Parathyroid adenoma (tissue), 2 donors: Measurements from ENCODE around the gene HMBS.

Source experiments
- H2AFZ ChIP-seq: fragments of 300-600 bp; sonication (generic); one replicate; pipeline ENCODE4 v1.7.0; 2017; ENCODE audit warnings: antibody characterized with exemption, mild to moderate bottlenecking
- H3K27ac ChIP-seq: fragments of 300-600 bp; sonication (generic); one replicate; pipeline ENCODE4 v1.7.0; 2017
- H3K27me3 ChIP-seq: fragments of 300-600 bp; sonication (generic); one replicate; pipeline ENCODE4 v1.7.0; 2017; ENCODE audit warnings: low read length; ENCODE audit not compliant: control insufficient read depth, insufficient read depth
- H3K36me3 ChIP-seq: fragments of 300-600 bp; sonication (generic); one replicate; pipeline ENCODE4 v1.7.0; 2017; ENCODE audit warnings: low read length; ENCODE audit not compliant: control insufficient read depth, insufficient read depth
- H3K4me1 ChIP-seq: fragments of 300-600 bp; sonication (generic); one replicate; pipeline ENCODE4 v1.7.0; 2017; ENCODE audit warnings: control low read depth
- H3K4me2 ChIP-seq: fragments of 300-600 bp; sonication (generic); one replicate; pipeline ENCODE4 v1.7.0; 2017; ENCODE audit warnings: low read length
- H3K4me3 ChIP-seq: fragments of 300-600 bp; sonication (generic); one replicate; pipeline ENCODE4 v1.7.0; 2017; ENCODE audit warnings: low read depth, low read length
- H3K79me2 ChIP-seq: fragments of 300-600 bp; sonication (generic); one replicate; pipeline ENCODE4 v1.7.0; 2017; ENCODE audit warnings: control low read depth
- H3K9ac ChIP-seq: fragments of 300-600 bp; sonication (generic); one replicate; pipeline ENCODE4 v1.7.0; 2017; ENCODE audit warnings: mild to moderate bottlenecking
- H3K9me3 ChIP-seq: fragments of 300-600 bp; sonication (generic); one replicate; pipeline ENCODE4 v1.7.0; 2017; ENCODE audit warnings: low read length; ENCODE audit not compliant: control insufficient read depth
- CTCF ChIP-seq: fragments of 300-600 bp; sonication (generic); IDR thresholded peaks from one replicate; pipeline ENCODE4 v1.7.0; 2017; ENCODE audit warnings: antibody characterized with exemption, mild to moderate bottlenecking
- donor health status: primary hyperparathyroidism.

HMBS gene

GRCh38 chr11:119044708-119045107 is 40.0 kb upstream of the HMBS start:
- no peaks in the 10 kb centered on the region for H3K79me2 ChIP-seq
- no peak overlapping the region for H3K27ac ChIP-seq
- H3K9ac ChIP-seq = no peak overlapping the region
- no peak overlapping the region for H3K4me2 ChIP-seq
- no peaks in the 10 kb centered on the region for H3K9me3 ChIP-seq
- no peaks in the 10 kb centered on the region for H3K36me3 ChIP-seq
- no peak overlapping the region for H2AFZ ChIP-seq
- H3K27me3 ChIP-seq = no peaks in the 10 kb centered on the region
- no peak for TF ChIP-seq CTCF
- no peak overlapping the region for H3K4me3 ChIP-seq
- no peaks in the 10 kb centered on the region for H3K4me1 ChIP-seq

- Histone ChIP-seq H3K27me3 (no peaks in the 10 kb centered on the region), H3K9me3 (no peaks in the 10 kb centered on the region), H3K4me1 (no peaks in the 10 kb centered on the region), H2AFZ (no peak overlapping the region), H3K27ac (no peak overlapping the region), H3K79me2 (no peaks in the 10 kb centered on the region), H3K36me3 (no peaks in the 10 kb centered on the region), H3K4me3 (no peak overlapping the region), H3K9ac (no peak overlapping the region), H3K4me2 (no peak overlapping the region)
- no peak for TF ChIP-seq CTCF
Observed at GRCh38 chr11:119046489-119046888, 38.2 kb upstream of the HMBS start.

GRCh38 chr11:119047205-119047604 is 37.5 kb upstream of the HMBS start:
- no peak overlapping the region for H3K9ac ChIP-seq
- H3K4me1 ChIP-seq = no peaks in the 10 kb centered on the region
- no peaks in the 10 kb centered on the region for H3K9me3 ChIP-seq
- H3K79me2 ChIP-seq = no peaks in the 10 kb centered on the region
- no peak overlapping the region for H3K4me2 ChIP-seq
- TF ChIP-seq CTCF = no peak
- H3K36me3 ChIP-seq = no peaks in the 10 kb centered on the region
- H3K27me3 ChIP-seq = no peaks in the 10 kb centered on the region
- H2AFZ ChIP-seq = no peak overlapping the region
- H3K4me3 ChIP-seq = no peak overlapping the region
- H3K27ac ChIP-seq = no peak overlapping the region

- no peak overlapping the region for H3K4me3 ChIP-seq
- H3K9ac ChIP-seq = no peak overlapping the region
- no peaks in the 10 kb centered on the region for H3K79me2 ChIP-seq
- H3K36me3 ChIP-seq = no peaks in the 10 kb centered on the region
- H3K4me1 ChIP-seq = no peaks in the 10 kb centered on the region
- H3K4me2 ChIP-seq = no peak overlapping the region
- H3K27me3 ChIP-seq = no peaks in the 10 kb centered on the region
- no peaks in the 10 kb centered on the region for H3K9me3 ChIP-seq
- H2AFZ ChIP-seq = no peak overlapping the region
- no peak overlapping the region for H3K27ac ChIP-seq
- TF ChIP-seq CTCF = no peak
Observed at GRCh38 chr11:119048644-119049043, 36.0 kb upstream of the HMBS start.

GRCh38 chr11:119049081-119049480 is 35.6 kb upstream of the HMBS start:
- no peaks in the 10 kb centered on the region for H3K36me3 ChIP-seq

More at GRCh38 chr11:119049081-119049480, 35.6 kb upstream of the HMBS start:
- no peaks in the 10 kb centered on the region for H3K9me3 ChIP-seq
- H3K4me2 ChIP-seq = no peak overlapping the region
- H3K27ac ChIP-seq = no peak overlapping the region
- H3K27me3 ChIP-seq = no peaks in the 10 kb centered on the region
- no peak overlapping the region for H2AFZ ChIP-seq
- TF ChIP-seq CTCF = no peak
- no peak overlapping the region for H3K9ac ChIP-seq
- no peaks in the 10 kb centered on the region for H3K79me2 ChIP-seq
- H3K4me1 ChIP-seq = no peaks in the 10 kb centered on the region
- no peak overlapping the region for H3K4me3 ChIP-seq
